ENCODE data around the gene HMCN1.

HMCN1 gene

GRCh38 chr1:186129758-186130157 lies 395.6 kb downstream of the HMCN1 start:
- WGBS (ENCODE audit: insufficient coverage, insufficient read length): no CpG with 5 or more reads among the region's 4 CpGs
- no peaks in the 10 kb centered on the region for H3K9me3 ChIP-seq (ENCODE audit: control insufficient read depth, insufficient read depth, low read length)
- no peak for DNase-seq (ENCODE audit: low read depth, low spot score)
- H3K36me3 ChIP-seq (ENCODE audit: control insufficient read depth, insufficient read depth, low read length): no peaks in the 10 kb centered on the region
- no peaks in the 10 kb centered on the region for H3K27me3 ChIP-seq (ENCODE audit: control insufficient read depth, insufficient read depth, low read length)
- H3K4me3 ChIP-seq (ENCODE audit: low read length): no peak overlapping the region
- H3K4me1 ChIP-seq (ENCODE audit: control insufficient read depth, insufficient read depth, low read length): no peaks in the 10 kb centered on the region
- H3K27ac ChIP-seq (ENCODE audit: low read length): no peak overlapping the region

GRCh38 chr1:186139115-186139514 lies 404.9 kb downstream of the HMCN1 start:
- Histone ChIP-seq H3K9me3 (ENCODE audit: control insufficient read depth, insufficient read depth, low read length) (no peaks in the 10 kb centered on the region), H3K27me3 (ENCODE audit: control insufficient read depth, insufficient read depth, low read length) (no peaks in the 10 kb centered on the region), H3K36me3 (ENCODE audit: control insufficient read depth, insufficient read depth, low read length) (no peaks in the 10 kb centered on the region), H3K4me3 (ENCODE audit: low read length) (no peak overlapping the region), H3K4me1 (ENCODE audit: control insufficient read depth, insufficient read depth, low read length) (no peaks in the 10 kb centered on the region), H3K27ac (ENCODE audit: low read length) (no peak overlapping the region)
- DNase-seq (ENCODE audit: low read depth, low spot score): no peak
- no CpG with 5 or more reads among the region's 4 CpGs for WGBS (ENCODE audit: insufficient coverage, insufficient read length)

- Histone ChIP-seq H3K9me3 (ENCODE audit: control insufficient read depth, insufficient read depth, low read length) (no peaks in the 10 kb centered on the region), H3K4me1 (ENCODE audit: control insufficient read depth, insufficient read depth, low read length) (no peaks in the 10 kb centered on the region), H3K36me3 (ENCODE audit: control insufficient read depth, insufficient read depth, low read length) (no peaks in the 10 kb centered on the region), H3K4me3 (ENCODE audit: low read length) (no peak overlapping the region), H3K27me3 (ENCODE audit: control insufficient read depth, insufficient read depth, low read length) (no peaks in the 10 kb centered on the region), H3K27ac (ENCODE audit: low read length) (no peak overlapping the region)
- no peak for DNase-seq (ENCODE audit: low read depth, low spot score)
- no CpG with 5 or more reads among the region's 3 CpGs for WGBS (ENCODE audit: insufficient coverage, insufficient read length)
Measured at GRCh38 chr1:186139701-186140100, 405.5 kb downstream of the HMCN1 start.

GRCh38 chr1:186142159-186142558 lies 408.0 kb downstream of the HMCN1 start:
- no peaks in the 10 kb centered on the region for H3K36me3 ChIP-seq (ENCODE audit: control insufficient read depth, insufficient read depth, low read length)
- no peaks in the 10 kb centered on the region for H3K4me1 ChIP-seq (ENCODE audit: control insufficient read depth, insufficient read depth, low read length)
- no peaks in the 10 kb centered on the region for H3K27me3 ChIP-seq (ENCODE audit: control insufficient read depth, insufficient read depth, low read length)
- no peak for DNase-seq (ENCODE audit: low read depth, low spot score)
- H3K27ac ChIP-seq (ENCODE audit: low read length): no peak overlapping the region
- no peaks in the 10 kb centered on the region for H3K9me3 ChIP-seq (ENCODE audit: control insufficient read depth, insufficient read depth, low read length)
- no CpG with 5 or more reads among the region's 1 CpG for WGBS (ENCODE audit: insufficient coverage, insufficient read length)
- no peak overlapping the region for H3K4me3 ChIP-seq (ENCODE audit: low read length)

DNA sequence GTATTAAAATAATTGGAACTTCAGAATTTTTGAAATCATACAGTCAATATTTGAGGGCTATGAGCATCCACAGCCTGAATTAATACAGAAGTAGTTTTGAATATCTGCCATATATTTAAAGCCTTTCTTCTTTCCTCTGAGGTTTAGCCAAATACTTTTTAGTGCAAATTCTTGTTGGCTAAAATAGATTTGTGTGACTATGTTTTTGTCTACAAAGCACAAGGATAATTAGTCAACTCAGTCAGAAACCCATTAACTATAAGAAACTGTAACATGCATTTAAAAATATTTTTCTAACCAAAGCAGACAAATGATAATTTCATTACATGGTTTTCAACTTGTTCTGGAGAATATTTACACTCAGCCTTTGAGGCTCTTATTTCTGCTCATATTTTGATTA lies 408.7 kb downstream of the HMCN1 start:
- Histone ChIP-seq H3K9me3 (ENCODE audit: control insufficient read depth, insufficient read depth, low read length) (no peaks in the 10 kb centered on the region), H3K4me3 (ENCODE audit: low read length) (no peak overlapping the region), H3K4me1 (ENCODE audit: control insufficient read depth, insufficient read depth, low read length) (no peaks in the 10 kb centered on the region), H3K36me3 (ENCODE audit: control insufficient read depth, insufficient read depth, low read length) (no peaks in the 10 kb centered on the region), H3K27me3 (ENCODE audit: control insufficient read depth, insufficient read depth, low read length) (no peaks in the 10 kb centered on the region), H3K27ac (ENCODE audit: low read length) (no peak overlapping the region)
- DNase-seq (ENCODE audit: low read depth, low spot score): no peak

DNA sequence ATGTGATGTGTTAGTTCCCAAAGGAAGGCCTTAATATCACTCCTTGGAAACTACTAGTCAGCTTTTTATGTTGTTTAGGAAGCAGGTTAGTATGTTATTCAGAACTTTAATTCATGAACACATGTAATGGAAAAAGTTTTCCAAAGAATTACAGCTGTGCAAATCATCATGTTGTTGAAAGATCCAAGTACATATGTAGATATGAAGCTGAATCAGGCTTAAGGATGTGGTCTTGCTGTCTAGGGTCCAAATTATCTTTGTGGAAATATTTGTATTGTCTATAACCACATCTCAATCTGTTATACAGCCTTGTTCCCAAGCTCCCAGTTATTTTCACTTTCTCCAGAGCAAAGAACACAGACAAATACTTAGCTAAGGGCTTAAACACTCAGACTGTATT lies 409.3 kb downstream of the HMCN1 start:
- Histone ChIP-seq H3K9me3 (ENCODE audit: control insufficient read depth, insufficient read depth, low read length) (no peaks in the 10 kb centered on the region), H3K4me1 (ENCODE audit: control insufficient read depth, insufficient read depth, low read length) (no peaks in the 10 kb centered on the region), H3K27ac (ENCODE audit: low read length) (no peak overlapping the region), H3K36me3 (ENCODE audit: control insufficient read depth, insufficient read depth, low read length) (no peaks in the 10 kb centered on the region), H3K27me3 (ENCODE audit: control insufficient read depth, insufficient read depth, low read length) (no peaks in the 10 kb centered on the region), H3K4me3 (ENCODE audit: low read length) (no peak overlapping the region)
- DNase-seq (ENCODE audit: low read depth, low spot score): no peak

GRCh38 chr1:186144505-186144904 lies 410.3 kb downstream of the HMCN1 start:
- no peaks in the 10 kb centered on the region for H3K36me3 ChIP-seq (ENCODE audit: control insufficient read depth, insufficient read depth, low read length)
- no peaks in the 10 kb centered on the region for H3K4me1 ChIP-seq (ENCODE audit: control insufficient read depth, insufficient read depth, low read length)
- no peak overlapping the region for H3K4me3 ChIP-seq (ENCODE audit: low read length)
- no peak overlapping the region for H3K27ac ChIP-seq (ENCODE audit: low read length)
- no peaks in the 10 kb centered on the region for H3K9me3 ChIP-seq (ENCODE audit: control insufficient read depth, insufficient read depth, low read length)
- WGBS (ENCODE audit: insufficient coverage, insufficient read length): no CpG with 5 or more reads among the region's 5 CpGs
- no peaks in the 10 kb centered on the region for H3K27me3 ChIP-seq (ENCODE audit: control insufficient read depth, insufficient read depth, low read length)
- DNase-seq (ENCODE audit: low read depth, low spot score): no peak

GRCh38 chr1:186146974-186147373 lies 412.8 kb downstream of the HMCN1 start:
- Histone ChIP-seq H3K27me3 (ENCODE audit: control insufficient read depth, insufficient read depth, low read length) (no peaks in the 10 kb centered on the region), H3K27ac (ENCODE audit: low read length) (no peak overlapping the region), H3K4me1 (ENCODE audit: control insufficient read depth, insufficient read depth, low read length) (no peaks in the 10 kb centered on the region), H3K9me3 (ENCODE audit: control insufficient read depth, insufficient read depth, low read length) (no peaks in the 10 kb centered on the region), H3K36me3 (ENCODE audit: control insufficient read depth, insufficient read depth, low read length) (no peaks in the 10 kb centered on the region), H3K4me3 (ENCODE audit: low read length) (no peak overlapping the region)
- DNase-seq (ENCODE audit: low read depth, low spot score): no peak
- no CpG with 5 or more reads among the region's 2 CpGs for WGBS (ENCODE audit: insufficient coverage, insufficient read length)

GRCh38 chr1:186149591-186149990 lies 415.4 kb downstream of the HMCN1 start:
- H3K27me3 ChIP-seq (ENCODE audit: control insufficient read depth, insufficient read depth, low read length): no peaks in the 10 kb centered on the region
- H3K27ac ChIP-seq (ENCODE audit: low read length): no peak overlapping the region
- H3K36me3 ChIP-seq (ENCODE audit: control insufficient read depth, insufficient read depth, low read length): no peaks in the 10 kb centered on the region
- no peaks in the 10 kb centered on the region for H3K9me3 ChIP-seq (ENCODE audit: control insufficient read depth, insufficient read depth, low read length)
- no peaks in the 10 kb centered on the region for H3K4me1 ChIP-seq (ENCODE audit: control insufficient read depth, insufficient read depth, low read length)
- WGBS (ENCODE audit: insufficient coverage, insufficient read length): no CpG with 5 or more reads among the region's 2 CpGs
- no peak overlapping the region for H3K4me3 ChIP-seq (ENCODE audit: low read length)
- DNase-seq (ENCODE audit: low read depth, low spot score): no peak

GRCh38 chr1:186152227-186152619 lies 418.0 kb downstream of the HMCN1 start:
- Histone ChIP-seq H3K4me1 (ENCODE audit: control insufficient read depth, insufficient read depth, low read length) (no peaks in the 10 kb centered on the region), H3K36me3 (ENCODE audit: control insufficient read depth, insufficient read depth, low read length) (no peaks in the 10 kb centered on the region), H3K27ac (ENCODE audit: low read length) (no peak overlapping the region), H3K4me3 (ENCODE audit: low read length) (no peak overlapping the region), H3K27me3 (ENCODE audit: control insufficient read depth, insufficient read depth, low read length) (no peaks in the 10 kb centered on the region), H3K9me3 (ENCODE audit: control insufficient read depth, insufficient read depth, low read length) (no peaks in the 10 kb centered on the region)
- WGBS (ENCODE audit: insufficient coverage, insufficient read length): no CpG with 5 or more reads among the region's 3 CpGs
- no peak for DNase-seq (ENCODE audit: low read depth, low spot score)

DNA sequence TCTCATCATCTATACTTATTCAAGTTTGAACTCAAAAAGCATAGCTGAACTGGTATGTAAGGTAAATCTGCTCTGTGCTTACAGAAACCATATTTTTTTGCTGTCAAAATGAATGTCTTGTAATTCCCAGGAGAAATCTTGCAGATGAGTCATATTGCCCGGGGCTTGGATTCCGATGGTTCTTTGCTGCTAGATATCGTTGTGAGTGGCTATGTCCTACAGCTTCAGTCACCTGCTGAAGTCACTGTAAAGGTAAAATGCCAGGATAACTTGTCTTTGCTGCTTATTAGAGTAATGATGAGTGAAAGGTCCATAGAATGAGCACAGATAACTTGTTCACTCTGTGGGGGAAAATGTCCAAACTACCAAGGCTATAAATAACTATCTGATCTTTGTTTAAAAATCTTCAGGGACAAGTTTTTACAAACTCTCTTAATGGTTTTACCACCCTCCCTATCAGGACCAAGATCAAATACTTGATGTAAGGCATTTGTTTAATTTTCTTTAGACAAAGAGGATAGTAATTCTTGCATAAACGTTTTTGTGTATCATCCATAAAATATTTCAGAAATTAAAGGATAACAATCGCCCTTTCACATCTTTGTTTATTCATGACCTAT lies 418.5 kb downstream of the HMCN1 start:
- Histone ChIP-seq H3K27me3 (ENCODE audit: control insufficient read depth, insufficient read depth, low read length) (no peaks in the 10 kb centered on the region), H3K4me3 (ENCODE audit: low read length) (no peak overlapping the region), H3K9me3 (ENCODE audit: control insufficient read depth, insufficient read depth, low read length) (no peaks in the 10 kb centered on the region), H3K4me1 (ENCODE audit: control insufficient read depth, insufficient read depth, low read length) (no peaks in the 10 kb centered on the region), H3K36me3 (ENCODE audit: control insufficient read depth, insufficient read depth, low read length) (no peaks in the 10 kb centered on the region), H3K27ac (ENCODE audit: low read length) (no peak overlapping the region)
- no CpG with 5 or more reads among the region's 5 CpGs for WGBS (ENCODE audit: insufficient coverage, insufficient read length)
- DNase-seq (ENCODE audit: low read depth, low spot score): no peak

Data from iPS DF 6.9 (cell line).